ENCODE data around the gene TK2. TPM values are rescaled to one million over a fixed set of nuclear protein-coding genes. Genes with fewer than 3 reads are reported as not detected.

The TK2 gene
- total RNA-seq, 1 experiment from 2014 or later: 10.3 TPM

DNA sequence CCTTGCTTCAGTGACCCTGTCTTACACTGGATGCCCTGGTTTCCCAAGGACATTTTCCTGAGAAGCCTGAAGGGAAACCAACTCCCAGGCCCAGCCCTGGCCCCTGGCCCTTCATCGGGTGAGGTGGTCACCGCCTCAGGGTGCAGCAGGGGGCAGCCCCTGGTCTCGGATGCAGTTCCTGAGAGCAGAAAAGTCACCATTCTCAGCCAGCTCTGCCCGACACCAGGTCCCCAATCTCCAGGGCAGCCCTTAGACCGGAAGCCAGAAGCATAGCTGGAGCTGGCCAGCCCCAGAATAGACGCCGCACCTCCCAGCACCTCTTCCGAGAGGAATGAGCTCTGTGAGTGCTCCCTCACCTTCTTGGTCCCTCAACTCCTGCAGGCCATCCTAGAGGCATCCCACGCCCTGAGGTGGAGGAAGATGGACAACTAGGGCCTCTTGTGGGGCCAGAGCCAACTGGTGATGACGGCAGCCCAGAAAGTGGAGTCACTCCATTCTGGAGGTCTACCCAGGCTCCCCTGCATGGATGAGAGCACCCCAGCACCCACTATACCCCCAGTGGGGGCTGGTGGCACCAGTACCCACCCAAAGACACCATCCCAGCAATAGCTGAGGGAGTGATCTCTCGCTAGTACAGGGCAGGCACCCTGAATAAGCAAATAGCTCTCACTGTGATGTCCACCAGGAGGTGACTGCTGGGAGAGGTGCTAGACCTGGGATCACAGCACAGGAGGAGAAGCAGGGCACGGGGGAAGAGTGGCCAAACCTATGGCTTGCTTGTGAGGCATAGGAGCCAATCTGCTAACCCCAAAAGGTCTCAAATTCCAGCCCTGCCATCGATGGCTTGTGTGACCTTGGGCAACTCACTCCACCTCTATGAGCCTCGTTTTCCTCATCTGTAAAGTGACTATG is 56.2 kb downstream of the TK2 start:
- DNase-seq (ENCODE audit: low spot score): no peak
- in situ Hi-C loops (cut with HindIII; ENCODE audit: low sequenced_read_pairs): no loop called here

DNA sequence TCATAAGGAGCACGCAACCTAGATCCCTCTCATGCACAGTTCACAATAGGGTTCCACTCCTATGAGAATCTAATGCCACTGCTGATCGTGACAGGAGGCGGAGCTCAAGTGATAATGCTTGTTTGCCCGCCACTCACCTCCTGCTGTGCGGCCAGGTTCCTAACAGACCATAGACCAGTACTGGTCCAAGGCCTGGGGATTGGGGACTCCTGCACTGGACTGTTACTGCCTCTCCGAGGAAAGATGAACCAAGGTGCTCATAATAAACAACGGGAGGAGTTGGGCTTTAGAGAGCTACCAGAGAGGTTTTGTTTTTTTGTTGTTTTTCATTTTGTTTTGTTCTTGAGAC is 58.2 kb downstream of the TK2 start:
- in situ Hi-C loops (cut with HindIII; ENCODE audit: low sequenced_read_pairs): no loop called here

DNA sequence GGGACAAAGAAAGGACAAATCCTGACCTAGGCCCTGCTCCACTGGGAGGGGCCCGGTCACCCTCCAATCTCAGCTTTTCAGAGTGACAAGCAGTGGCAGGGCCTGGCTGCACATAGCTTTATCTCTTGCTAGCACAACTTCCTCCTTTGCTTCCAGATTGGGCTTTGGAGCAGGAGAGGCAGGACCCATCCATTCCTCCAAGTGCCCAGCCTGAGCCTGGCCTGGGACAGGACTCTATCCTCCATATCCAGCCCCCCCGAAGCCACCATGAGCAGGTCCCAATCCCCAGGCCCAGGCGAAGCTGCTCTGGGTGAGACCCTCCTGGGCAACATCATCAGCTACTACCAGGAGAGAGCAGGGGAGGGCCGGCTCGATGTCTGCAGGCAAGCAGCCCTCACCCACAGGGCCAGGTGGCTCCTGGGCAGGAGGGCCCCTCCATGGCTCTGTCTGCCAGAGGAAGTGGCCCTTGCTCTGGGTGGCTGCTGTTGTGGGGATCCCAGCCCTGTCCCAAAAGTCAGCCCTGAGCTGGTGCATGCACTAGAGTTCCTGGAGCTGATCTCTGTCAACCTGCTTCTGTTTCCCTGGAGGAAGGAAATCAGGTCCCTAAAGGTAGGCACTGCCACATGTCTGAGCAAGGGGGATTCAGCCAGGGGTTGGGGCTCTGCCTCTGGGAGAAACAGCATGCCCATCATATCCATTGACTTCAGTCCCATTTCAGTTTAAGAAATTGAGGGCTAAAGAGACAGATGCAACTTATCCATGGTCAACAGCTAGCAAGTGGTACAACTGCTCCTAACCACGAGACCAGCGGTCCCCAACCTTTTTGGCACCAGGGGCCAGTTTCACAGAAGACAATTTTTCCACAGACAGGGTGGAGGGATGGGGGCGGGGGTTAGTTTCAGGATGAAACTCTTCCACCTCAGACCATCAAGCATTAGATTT is 58.9 kb downstream of the TK2 start:
- no peak for DNase-seq (ENCODE audit: low spot score)
- in situ Hi-C loops (cut with HindIII; ENCODE audit: low sequenced_read_pairs): no loop called here

More for the DNA sequence above, 58.2 kb downstream of the TK2 start:
- no peak for DNase-seq (ENCODE audit: low spot score)

DNA sequence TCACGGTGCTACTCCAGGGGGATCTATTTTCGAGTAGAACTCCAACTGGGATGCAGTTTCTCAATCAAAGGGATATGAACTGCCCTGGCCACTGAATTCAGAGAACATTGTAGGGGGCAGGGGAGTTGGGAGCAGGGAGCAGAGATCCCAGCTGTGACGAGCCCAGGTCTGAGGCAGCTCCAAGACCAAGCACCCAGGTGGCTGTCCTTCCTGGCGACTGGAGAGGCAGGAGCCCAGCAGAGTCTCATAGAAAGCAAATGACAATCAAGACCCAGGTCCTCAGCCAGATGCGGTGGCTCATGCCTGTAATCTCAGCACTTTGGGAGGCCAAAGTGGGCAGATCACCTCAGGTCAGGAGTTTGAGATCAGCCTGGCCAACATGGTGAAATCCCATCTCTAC is 60.1 kb downstream of the TK2 start:
- in situ Hi-C loops (cut with HindIII; ENCODE audit: low sequenced_read_pairs): no loop called here
- DNase-seq (ENCODE audit: low spot score): no peak

DNA sequence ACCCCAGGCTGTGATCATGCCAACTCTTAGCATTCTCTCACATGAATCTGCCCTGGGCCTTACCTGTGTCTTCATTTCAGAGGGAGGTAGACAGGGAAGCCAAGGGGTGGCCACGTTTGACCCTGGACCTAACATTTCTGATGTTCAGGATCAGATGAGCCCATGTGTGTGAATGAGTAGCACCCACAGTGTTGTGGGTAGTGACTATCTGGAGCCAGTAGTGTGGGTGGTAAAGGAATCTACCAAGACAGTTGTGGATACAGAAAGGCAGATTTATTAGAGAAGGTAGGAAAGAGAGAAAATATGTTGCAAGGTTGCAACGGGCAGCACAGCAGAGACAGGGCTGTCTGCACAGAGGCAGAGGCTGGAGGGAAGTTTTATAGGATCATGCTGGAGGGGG is 60.5 kb downstream of the TK2 start:
- in situ Hi-C loops (cut with HindIII; ENCODE audit: low sequenced_read_pairs): no loop called here
- no peak for DNase-seq (ENCODE audit: low spot score)

DNA sequence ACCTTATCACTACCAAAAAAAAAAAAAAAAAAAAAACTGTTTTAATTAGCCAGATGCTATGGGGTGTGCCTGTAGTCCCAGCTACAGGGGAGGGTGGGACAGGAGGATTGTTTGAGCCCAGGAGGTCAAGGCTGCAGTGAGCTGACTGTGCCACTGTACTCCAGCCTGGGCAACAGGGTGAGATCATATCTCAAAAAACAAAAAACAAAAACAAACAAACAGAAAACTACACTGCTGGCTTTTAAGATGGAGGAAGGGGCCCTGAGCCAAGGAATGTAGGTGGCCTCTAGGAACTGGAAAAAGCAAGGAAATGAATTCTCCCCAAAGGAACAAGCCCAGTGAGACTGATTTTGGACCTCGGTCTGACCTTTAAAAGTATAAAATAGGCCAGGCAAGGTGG is 61.4 kb downstream of the TK2 start:
- in situ Hi-C loops (cut with HindIII; ENCODE audit: low sequenced_read_pairs): no loop called here
- DNase-seq (ENCODE audit: low spot score): no peak

DNA sequence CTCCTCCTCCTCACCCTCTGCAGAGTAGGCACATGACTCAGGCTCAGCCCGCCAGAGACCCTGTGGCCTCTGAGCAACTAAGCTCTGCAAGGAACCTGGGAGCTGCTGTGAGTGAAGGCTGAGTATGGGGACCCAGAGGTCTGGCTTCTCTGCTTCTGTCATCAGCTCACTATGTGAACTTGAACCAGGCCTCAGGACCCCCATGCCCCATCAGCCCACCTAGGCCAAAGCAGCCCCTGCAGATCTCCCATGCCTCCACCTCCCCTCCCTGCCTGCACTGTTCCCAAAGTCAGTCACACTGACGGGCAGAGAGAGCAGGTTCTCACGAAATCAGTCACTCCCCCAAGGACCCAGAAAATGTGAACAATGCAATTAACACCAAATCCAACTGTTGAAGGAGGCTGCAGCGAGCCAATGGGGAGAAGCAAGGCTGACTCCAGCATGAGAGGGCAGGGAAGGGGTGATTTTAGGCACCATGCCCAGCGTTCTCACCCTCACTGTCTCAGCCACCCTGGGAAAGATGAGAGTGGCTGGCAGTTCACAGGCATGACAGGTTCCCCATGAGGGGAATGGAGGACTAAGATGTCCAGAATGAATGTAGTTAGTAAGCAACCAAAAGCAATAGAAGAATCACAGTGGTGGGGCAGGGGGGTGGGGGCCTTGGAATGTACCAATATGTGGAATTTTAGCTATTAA is 62.2 kb downstream of the TK2 start:
- DNase-seq (ENCODE audit: low spot score): no peak
- in situ Hi-C loops (cut with HindIII; ENCODE audit: low sequenced_read_pairs): no loop called here

DNA sequence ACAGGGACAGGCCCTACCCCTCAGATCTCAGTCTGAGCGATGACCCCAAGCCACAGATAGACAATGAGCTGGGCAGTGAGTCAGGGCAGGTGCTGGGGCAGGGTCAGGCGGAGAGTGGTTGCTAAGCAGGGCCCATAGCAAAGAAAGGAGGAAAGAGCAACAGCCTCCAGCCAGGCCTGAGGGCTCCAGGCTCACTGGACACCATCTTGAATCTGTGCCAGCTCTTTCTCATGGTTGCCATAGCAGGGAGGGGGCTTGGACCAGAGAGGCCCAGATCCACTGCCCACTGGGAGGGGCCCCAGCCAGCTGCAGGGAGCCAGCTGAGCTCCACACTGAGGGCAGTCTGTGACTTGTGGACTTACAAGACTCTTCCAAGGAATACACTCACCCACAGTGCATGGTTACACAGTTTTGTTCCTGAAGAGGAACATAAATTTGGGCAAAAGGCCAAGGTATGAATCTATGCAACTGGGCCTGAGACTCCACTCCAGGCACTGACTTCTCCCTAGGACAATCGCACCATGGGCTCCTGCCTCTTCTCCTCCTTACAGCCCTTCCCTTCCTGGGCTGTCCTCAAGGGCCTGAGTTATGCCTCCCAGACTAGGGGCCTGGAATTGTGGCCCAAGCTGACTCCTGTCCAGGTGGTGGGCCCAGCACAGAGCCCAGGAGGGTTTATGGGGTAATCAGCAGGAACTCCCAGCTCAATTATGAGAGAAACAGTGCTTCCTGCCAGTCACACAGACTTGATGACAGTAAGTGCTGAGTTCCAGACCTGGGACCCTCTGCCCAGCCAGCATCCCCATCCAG is 62.9 kb downstream of the TK2 start:
- DNase-seq (ENCODE audit: low spot score): no peak
- in situ Hi-C loops (cut with HindIII; ENCODE audit: low sequenced_read_pairs): no loop called here

DNA sequence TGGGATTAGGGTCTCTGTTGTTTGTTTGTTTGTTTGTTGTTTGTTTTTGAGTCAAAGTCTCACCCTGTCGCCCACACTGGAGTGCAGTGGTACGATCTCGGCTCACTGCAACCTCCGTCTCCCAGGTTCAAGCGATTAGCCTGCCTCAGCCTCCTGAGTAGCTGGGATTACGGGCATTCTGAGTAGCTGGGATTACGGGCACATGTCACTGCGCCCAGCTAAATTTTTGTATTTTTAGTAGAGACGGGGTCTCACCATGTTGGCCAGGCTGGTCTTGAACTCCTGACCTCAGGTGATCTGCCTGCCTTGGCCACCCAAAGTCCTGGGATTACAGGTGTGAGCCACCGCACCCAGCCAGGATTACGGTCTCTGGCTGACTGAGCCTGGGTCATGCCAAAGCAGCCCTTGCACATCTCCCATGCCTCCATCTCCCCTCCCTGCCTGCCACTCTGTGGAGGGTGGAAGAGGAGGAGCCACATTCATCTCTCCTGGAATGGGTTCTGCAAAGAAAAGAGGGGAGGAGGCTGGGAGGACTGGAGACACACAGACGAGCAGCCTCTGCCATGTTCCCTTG is 63.6 kb downstream of the TK2 start:
- in situ Hi-C loops (cut with HindIII; ENCODE audit: low sequenced_read_pairs): no loop called here
- no peak for DNase-seq (ENCODE audit: low spot score)

DNA sequence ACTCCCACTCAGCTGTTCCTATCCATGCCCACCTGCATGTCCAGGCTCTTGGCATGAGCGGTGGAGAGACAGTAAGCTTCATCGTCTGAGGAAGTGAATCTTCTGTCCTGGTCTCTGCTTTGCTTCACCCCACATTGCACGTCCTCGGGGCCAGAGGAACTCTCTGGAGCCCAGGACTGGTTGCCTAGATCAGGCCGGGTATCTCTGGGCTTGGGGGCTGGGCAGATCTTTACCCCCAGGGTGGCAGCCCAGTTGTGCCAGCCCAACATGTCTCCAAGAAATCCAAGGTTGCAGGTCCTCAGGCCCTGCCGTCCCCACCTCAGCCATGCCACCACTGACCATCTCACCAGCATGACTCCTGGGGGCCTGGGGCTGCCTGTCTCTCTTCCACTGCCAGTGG is 64.5 kb downstream of the TK2 start:
- DNase-seq (ENCODE audit: low spot score): no peak
- in situ Hi-C loops (cut with HindIII; ENCODE audit: low sequenced_read_pairs): no loop called here

DNA sequence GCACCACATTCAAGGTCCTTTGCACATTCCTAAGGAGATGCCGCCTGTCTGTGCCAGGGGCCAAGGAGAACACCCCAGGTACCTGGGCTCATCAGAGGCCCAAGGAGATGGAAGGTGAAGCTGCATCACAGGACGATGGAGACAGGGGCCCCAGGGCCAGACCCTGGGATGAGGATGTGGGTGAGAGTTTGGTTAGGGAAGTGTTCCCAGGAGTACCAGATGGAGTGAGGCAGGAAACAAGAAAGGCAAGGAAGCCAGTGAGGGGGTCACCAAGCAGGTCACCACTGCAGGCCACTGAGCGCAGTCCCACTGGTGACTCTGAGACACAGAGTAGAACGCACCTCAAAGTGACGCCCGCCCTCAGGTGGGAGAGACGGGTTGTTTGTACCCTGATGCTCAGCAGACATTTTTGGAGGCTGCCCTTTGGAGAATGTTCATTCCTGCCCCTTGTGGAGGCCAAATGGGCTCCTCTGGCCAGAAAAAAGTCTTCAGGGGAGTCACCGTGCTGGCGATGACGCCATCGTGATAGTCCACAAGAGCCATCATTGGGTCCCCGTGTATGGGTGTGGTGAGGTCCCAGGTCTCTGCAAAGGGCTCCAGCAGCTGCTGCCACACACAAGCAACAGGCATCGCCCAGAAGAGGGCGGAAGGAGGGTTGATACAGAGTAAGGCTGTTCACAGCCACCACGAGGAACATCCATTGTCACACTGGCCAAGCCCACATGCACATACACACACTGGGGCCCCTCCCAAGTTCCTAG is 65.3 kb downstream of the TK2 start:
- in situ Hi-C loops (cut with HindIII; ENCODE audit: low sequenced_read_pairs): no loop called here
- no peak for DNase-seq (ENCODE audit: low spot score)

DNA sequence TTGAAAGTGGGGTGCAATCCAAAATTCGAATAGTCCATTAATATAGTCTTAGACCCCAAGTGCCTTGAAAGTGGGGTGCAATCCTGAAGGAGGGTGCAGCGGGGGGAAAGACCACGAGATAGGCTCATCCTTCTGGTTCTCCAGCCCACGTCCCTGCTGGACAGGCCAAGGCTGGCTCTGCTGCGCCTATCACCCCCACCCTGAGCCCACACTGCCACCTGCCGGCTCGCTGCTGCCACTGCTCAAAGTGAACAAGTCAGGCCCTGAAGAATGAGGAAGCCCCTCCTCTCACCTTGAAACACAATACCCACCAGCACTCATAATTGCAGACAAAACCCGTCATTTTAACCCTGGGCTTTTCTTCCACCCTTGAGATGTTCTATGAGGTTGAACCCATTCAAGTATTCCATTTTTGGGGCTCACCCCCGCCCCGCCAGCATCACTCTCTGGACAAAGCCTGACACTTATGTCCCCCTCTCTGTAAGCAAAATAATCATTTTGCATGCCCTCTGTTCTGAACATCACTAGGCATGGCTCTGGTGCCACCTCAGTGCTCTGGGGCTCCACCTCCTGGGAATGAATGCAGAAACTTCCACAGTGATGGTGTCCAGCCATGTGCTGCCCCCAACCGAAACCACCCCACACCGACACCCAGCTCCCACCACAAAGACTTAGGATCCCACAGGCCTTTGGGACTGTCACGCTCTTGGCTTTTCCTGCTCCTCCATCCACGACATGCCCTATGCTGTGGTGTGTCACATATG is 66.1 kb downstream of the TK2 start:
- peak; percentile 73 for DNase-seq (ENCODE audit: low spot score)
- in situ Hi-C loops (cut with HindIII; ENCODE audit: low sequenced_read_pairs): no loop called here

DNA sequence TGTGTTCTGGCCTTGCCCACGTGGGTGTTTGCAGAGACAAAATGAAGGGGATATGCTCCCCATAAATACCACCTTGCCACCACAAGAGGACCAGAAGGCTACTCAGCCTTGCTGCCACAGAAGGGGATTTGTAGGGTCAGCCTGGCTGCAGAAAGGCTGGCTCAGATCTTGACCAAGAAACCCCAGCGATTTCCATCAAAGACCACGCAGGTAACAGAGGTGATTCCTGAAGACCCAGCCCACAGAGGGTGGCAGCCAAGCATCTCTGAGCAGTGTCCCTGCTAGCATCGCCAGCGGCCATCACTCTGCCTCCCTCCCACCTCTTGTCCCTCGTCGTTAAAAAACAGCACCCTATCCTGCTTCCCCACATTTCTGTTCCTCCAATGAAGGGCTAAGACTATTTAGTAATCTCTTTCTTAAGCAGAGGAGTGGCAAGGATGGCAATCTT is 68.0 kb downstream of the TK2 start:
- DNase-seq (ENCODE audit: low spot score): no peak

DNA sequence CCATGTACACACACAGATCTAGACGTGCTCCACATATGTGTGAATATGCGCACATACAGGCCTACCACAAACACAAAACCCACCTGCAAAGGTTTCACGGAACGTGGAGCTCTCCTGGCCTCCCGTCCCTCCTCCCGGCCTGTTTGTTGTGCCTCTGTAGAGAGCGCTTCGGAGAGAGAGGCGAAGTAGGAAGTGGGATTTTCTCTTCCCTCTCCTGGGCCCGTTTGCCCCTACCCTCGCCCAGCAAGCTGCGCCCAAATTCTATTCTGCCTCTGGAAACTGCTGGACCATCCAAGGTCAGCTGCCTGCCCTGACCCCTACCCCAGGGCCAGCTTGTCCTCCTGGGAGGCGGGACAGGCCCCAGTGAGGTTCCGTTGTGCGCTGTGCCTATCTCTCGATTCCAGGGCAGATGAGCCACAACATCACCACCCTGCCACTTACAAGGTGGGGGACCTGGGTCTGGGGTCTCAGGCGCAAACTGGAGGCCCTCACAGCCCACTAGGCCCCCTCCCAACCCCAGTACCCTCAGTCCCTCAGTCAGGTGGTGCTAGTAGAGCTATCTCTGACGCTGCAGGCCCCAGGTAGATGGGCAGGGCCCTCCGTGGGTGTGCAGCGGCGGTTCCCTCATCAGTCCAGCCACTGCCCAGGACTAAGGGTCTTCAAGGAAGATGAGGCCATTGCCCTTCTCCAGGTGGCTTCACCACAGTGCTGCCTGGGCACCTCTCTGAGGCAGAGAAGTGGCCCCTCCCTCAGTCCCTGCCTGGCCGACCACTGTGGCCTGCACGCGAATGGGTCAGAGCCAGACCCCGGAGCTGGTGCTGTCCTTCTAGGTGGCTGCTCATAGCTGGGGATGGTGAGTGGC is 68.6 kb downstream of the TK2 start:
- no peak for DNase-seq (ENCODE audit: low spot score)

More for the DNA sequence above, 68.0 kb downstream of the TK2 start:
- in situ Hi-C loops (cut with HindIII; ENCODE audit: low sequenced_read_pairs): no loop called here

DNA sequence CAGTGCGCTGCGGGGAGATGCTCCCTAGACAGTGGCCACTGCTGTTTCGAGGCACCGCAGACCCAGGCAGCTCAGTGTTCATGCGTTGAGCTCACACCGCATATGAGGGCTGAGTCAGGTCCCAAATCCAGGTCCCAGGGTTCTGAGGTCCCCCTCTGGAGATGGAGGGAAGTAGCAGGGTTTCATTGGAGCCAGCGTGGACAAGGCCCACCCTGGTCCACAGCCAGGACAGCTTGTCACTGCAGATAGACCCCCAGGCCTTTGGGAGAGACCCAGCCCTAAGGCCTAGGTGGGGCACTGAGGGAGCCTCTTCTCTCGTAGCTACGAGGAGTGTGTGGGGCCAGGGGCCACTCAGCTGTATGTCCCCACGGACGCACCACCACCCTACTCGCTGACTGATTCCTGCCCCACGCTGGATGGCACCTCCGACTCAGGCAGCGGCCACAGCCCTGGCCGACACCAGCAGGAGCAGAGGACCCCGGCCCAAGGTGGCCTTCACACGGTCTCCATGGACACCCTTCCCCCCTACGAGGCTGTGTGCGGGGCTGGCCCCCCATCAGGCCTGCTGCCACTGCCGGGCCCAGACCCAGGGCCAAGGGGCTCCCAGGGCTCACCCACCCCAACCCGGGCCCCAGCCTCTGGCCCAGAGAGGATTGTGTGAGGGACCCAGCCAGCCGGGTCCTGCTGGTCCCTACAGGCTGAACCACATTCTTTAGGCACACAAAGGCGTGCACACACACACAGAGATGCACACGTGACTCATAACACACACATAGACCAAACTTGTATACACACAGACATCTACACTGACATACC is 69.4 kb downstream of the TK2 start:
- in situ Hi-C loops (cut with HindIII; ENCODE audit: low sequenced_read_pairs): no loop called here
- no peak for DNase-seq (ENCODE audit: low spot score)

More for the DNA sequence above, 68.6 kb downstream of the TK2 start:
- in situ Hi-C loops (cut with HindIII; ENCODE audit: low sequenced_read_pairs): no loop called here

Measured in G401 (cell line).